H1 (cell line): ENCODE measurements around the gene MIB1. TPM values are rescaled to one million over a fixed set of nuclear protein-coding genes. Genes with fewer than 3 reads are reported as not detected.

Source experiments
- BCL11A ChIP-seq, 2 experiments: IDR thresholded peaks; one replicate each; pipeline ENCODE4 v1.6.1; 2011; ENCODE audit warnings: low read depth in 2 of 2, low read length in 2 of 2, mild to moderate bottlenecking in 2 of 2
- HDAC2 ChIP-seq, 2 experiments: fragments of 300-600 bp in 1 of 2; sonication (generic) in 1 of 2; IDR thresholded peaks; 2 replicates each; pipeline ENCODE4 v1.6.1; 2011 to 2012; ENCODE audit warnings: low read depth in 2 of 2, low read length in 2 of 2, mild to moderate bottlenecking in 2 of 2, moderate library complexity in 2 of 2, borderline replicate concordance in 1 of 2, inconsistent platforms in 1 of 2
- TEAD4 ChIP-seq: IDR thresholded peaks from 2 replicates; pipeline ENCODE4 v1.6.1; 2012; ENCODE audit warnings: low read depth, low read length, inconsistent platforms, mixed read lengths
- polyA plus RNA-seq, 7 experiments: library from polyadenylated mRNA; depleted of rRNA in 3 of 7; stranded (reverse) in 5 of 7; unstranded in 2 of 7; fragments of >200 nt in 5 of 7; fragments of 200-250 nt in 2 of 7; gene quantifications; 1 replicate in 5 of 7; 2 replicates in 1 of 7; 4 replicates in 1 of 7; pipeline versions ENCODE4 v1.2.1 to v1.2.3, GENCODE V29; 2011 to 2013; ENCODE audit warnings: missing spikeins in 2 of 7, mixed read lengths in 2 of 7
- total RNA-seq: library from RNA; stranded (reverse); fragmentation: NEBNext Ultra II Directional; extraction: Animal tissue kit (Norgen Biotek cat#: 25700); gene quantifications from 2 replicates; pipeline ENCODE4 v1.2.1, GENCODE V29; 2021

Gene MIB1
- total and polyA plus RNA-seq, 2 of the 8 experiments (the other 6 are each of a cell fraction or from before 2014, with no cell fraction given) = 8.2 to 60.3 TPM

DNA sequence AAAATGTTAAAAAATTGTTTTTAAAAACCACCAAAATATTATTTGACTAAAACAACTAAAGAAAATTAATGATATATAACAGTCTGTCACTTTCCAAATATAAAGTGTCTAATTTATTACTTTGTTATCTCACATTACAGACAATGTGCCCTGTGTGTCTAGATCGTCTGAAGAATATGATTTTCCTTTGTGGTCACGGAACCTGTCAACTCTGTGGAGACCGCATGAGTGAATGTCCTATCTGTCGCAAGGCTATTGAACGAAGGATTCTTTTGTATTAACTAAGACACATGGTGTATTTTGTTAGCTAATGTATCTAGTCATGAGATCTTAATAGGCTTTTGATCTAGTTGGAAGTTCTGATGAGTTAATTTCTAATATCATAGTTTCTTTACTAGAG is 123.8 kb downstream of the MIB1 start (continued):
- TF ChIP-seq BCL11A (IDR thresholded peaks at IDR 0.05; ENCODE audit: low read depth in 2 of 2, low read length in 2 of 2) (no peak), TEAD4 (no peak), HDAC2 (IDR thresholded peaks at IDR 0.05; ENCODE audit: borderline replicate concordance in 1 of 2, low read depth in 2 of 2, low read length in 2 of 2) (no peak)
